GM12801 (cell line): ENCODE results near the gene ZNF414.

Source experiments
- TF ChIP-seq, protein P1 (sequence below): IDR thresholded peaks from one replicate; pipeline ENCODE4 v1.5.1; 2011; ENCODE audit warnings: control low read depth; ENCODE audit not compliant: insufficient read length; ENCODE audit errors: extremely low read depth

Gene ZNF414

DNA sequence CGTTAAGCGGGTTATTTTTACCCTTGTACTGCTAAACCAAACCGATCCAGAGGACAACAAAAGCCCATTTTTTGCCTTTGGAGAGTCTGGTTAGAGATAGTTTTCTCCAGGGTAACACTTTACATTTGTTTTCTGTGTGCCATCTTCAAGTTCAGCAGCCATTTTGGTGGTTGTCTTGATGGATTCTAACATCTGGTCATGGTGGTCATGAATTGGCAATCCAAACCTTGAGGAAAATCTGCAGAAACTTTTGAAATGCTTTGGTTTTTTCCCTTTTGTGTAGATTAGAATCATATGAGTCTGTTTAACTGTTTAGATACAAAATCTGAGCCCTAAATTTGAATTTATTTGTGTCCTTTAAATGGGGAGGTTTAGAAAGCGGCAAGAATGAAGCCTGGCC is 52.6 kb downstream of the ZNF414 start:
- TF ChIP-seq, protein P1, sequence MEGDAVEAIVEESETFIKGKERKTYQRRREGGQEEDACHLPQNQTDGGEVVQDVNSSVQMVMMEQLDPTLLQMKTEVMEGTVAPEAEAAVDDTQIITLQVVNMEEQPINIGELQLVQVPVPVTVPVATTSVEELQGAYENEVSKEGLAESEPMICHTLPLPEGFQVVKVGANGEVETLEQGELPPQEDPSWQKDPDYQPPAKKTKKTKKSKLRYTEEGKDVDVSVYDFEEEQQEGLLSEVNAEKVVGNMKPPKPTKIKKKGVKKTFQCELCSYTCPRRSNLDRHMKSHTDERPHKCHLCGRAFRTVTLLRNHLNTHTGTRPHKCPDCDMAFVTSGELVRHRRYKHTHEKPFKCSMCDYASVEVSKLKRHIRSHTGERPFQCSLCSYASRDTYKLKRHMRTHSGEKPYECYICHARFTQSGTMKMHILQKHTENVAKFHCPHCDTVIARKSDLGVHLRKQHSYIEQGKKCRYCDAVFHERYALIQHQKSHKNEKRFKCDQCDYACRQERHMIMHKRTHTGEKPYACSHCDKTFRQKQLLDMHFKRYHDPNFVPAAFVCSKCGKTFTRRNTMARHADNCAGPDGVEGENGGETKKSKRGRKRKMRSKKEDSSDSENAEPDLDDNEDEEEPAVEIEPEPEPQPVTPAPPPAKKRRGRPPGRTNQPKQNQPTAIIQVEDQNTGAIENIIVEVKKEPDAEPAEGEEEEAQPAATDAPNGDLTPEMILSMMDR = no peak

DNA sequence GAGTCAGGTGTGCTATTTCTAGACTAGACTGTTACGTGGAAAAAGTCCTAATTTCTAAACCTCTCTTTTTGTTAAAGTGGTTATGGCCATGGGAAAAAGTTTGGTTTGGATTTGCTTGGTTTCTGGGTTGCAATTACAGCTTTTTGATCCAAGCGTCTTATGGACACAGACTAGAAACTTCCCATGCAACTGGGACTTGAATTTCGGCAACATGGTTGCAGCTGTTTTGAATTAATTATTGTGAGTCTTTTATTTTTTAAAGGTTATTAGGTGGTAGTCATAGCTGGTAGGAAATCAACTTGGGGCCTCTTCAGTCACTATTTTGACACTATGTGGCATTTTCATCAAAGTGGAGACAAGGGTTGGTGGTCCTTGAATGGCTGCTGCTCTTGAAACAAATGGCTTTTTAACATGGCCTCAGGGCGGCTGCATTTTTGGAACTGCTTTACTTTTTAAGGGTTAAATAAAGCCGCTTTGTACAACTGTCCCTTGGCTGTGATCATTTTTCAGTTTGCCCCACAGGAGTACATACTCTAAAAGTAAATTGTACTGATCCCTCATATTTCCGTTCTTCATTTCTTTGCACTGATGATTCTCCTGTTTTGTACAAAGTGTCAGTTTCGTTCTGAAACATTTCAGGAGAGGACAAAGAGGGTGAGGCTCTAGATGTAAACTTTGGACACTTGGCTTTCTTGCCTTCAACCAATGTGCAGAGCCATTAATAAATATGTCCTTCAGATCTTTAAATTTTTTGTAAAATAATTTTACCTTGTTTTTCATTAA is 53.3 kb downstream of the ZNF414 start:
- TF ChIP-seq, protein P1 = no peak
